ENCODE results near the gene IFT80.
A peak's percentile ranks its signal among the peaks of the same experiment; 100 is the strongest.

DNA sequence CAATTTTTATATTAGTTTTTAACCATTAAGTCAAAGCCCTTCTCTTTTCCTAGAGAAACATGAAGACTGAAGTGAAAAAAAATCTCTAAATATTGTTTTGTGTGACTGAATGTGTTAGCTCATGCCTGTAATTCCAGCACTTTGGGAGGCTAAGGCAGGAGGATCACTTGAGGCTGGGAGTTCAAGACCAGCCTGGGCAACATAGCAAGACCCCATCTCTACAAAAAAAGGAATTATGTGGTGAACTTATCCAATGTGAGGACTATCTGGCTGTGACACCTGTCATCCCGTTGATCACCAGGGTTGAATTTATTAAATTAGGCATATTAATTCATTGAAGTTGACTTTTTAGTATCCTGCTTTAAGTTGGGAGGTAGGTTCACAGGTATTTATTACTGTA is 13.5 kb upstream of the IFT80 start:
- TF ChIP-seq TP53 (CRISPR knock-in tag; IDR thresholded peaks at IDR 0.05) (no peak), ZNF232 (CRISPR knock-in tag; IDR thresholded peaks at IDR 0.05) (no peak), ZNF121 (CRISPR knock-in tag; IDR thresholded peaks at IDR 0.05) (peak; percentile 97), ATF1 (CRISPR knock-in tag; IDR thresholded peaks at IDR 0.05) (no peak), NFE2L1 (CRISPR knock-in tag; IDR thresholded peaks at IDR 0.05) (no peak), FOXJ3 (CRISPR knock-in tag; IDR thresholded peaks at IDR 0.05; ENCODE audit: borderline replicate concordance) (no peak), CREM (CRISPR knock-in tag; IDR thresholded peaks at IDR 0.05) (no peak)
- TF ChIP-seq, protein P1, sequence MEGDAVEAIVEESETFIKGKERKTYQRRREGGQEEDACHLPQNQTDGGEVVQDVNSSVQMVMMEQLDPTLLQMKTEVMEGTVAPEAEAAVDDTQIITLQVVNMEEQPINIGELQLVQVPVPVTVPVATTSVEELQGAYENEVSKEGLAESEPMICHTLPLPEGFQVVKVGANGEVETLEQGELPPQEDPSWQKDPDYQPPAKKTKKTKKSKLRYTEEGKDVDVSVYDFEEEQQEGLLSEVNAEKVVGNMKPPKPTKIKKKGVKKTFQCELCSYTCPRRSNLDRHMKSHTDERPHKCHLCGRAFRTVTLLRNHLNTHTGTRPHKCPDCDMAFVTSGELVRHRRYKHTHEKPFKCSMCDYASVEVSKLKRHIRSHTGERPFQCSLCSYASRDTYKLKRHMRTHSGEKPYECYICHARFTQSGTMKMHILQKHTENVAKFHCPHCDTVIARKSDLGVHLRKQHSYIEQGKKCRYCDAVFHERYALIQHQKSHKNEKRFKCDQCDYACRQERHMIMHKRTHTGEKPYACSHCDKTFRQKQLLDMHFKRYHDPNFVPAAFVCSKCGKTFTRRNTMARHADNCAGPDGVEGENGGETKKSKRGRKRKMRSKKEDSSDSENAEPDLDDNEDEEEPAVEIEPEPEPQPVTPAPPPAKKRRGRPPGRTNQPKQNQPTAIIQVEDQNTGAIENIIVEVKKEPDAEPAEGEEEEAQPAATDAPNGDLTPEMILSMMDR (IDR thresholded peaks at IDR 0.05): no peak
- TF ChIP-seq, protein P2, sequence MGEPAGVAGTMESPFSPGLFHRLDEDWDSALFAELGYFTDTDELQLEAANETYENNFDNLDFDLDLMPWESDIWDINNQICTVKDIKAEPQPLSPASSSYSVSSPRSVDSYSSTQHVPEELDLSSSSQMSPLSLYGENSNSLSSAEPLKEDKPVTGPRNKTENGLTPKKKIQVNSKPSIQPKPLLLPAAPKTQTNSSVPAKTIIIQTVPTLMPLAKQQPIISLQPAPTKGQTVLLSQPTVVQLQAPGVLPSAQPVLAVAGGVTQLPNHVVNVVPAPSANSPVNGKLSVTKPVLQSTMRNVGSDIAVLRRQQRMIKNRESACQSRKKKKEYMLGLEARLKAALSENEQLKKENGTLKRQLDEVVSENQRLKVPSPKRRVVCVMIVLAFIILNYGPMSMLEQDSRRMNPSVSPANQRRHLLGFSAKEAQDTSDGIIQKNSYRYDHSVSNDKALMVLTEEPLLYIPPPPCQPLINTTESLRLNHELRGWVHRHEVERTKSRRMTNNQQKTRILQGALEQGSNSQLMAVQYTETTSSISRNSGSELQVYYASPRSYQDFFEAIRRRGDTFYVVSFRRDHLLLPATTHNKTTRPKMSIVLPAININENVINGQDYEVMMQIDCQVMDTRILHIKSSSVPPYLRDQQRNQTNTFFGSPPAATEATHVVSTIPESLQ (CRISPR knock-in tag; IDR thresholded peaks at IDR 0.05): no peak
- TF ChIP-seq, protein P3, sequence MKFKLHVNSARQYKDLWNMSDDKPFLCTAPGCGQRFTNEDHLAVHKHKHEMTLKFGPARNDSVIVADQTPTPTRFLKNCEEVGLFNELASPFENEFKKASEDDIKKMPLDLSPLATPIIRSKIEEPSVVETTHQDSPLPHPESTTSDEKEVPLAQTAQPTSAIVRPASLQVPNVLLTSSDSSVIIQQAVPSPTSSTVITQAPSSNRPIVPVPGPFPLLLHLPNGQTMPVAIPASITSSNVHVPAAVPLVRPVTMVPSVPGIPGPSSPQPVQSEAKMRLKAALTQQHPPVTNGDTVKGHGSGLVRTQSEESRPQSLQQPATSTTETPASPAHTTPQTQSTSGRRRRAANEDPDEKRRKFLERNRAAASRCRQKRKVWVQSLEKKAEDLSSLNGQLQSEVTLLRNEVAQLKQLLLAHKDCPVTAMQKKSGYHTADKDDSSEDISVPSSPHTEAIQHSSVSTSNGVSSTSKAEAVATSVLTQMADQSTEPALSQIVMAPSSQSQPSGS (CRISPR knock-in tag; IDR thresholded peaks at IDR 0.05; ENCODE audit: borderline replicate concordance, low read depth): no peak
- TF ChIP-seq, protein P4, sequence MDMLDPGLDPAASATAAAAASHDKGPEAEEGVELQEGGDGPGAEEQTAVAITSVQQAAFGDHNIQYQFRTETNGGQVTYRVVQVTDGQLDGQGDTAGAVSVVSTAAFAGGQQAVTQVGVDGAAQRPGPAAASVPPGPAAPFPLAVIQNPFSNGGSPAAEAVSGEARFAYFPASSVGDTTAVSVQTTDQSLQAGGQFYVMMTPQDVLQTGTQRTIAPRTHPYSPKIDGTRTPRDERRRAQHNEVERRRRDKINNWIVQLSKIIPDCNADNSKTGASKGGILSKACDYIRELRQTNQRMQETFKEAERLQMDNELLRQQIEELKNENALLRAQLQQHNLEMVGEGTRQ (CRISPR knock-in tag; IDR thresholded peaks at IDR 0.05): no peak

All from WTC11 (cell line).